Large intestine (tissue), 3 donors: ENCODE results near the gene PCDHB15. TPM values are rescaled to one million over a fixed set of nuclear protein-coding genes. Genes with fewer than 3 reads are reported as not detected.
"Not testable (repeated sequence)": the region's sequence is repeated elsewhere in the genome, so short reads cannot be mapped to it uniquely, and the experiment has no call there.

Experiments
- DNase-seq, 2 donors: peaks; one replicate each; pipeline versions ENCODE4 v3.0.0 to v3.0.0-alpha.2; 2013
- H3K27ac ChIP-seq: one replicate; pipeline ENCODE4 v1.5.1; 2013; ENCODE audit warnings: low read length
- H3K27me3 ChIP-seq: 2 replicates; pipeline ENCODE4 v1.6.1; 2013; ENCODE audit warnings: low read length; ENCODE audit not compliant: control insufficient read depth, insufficient read depth
- H3K36me3 ChIP-seq: 2 replicates; pipeline ENCODE4 v1.6.1; 2013; ENCODE audit warnings: low read length; ENCODE audit not compliant: control insufficient read depth, insufficient read depth
- H3K4me1 ChIP-seq: one replicate; pipeline ENCODE4 v1.6.1; 2013; ENCODE audit warnings: low read length; ENCODE audit not compliant: control insufficient read depth, insufficient read depth
- H3K4me3 ChIP-seq: one replicate; pipeline ENCODE4 v1.5.1; 2013; ENCODE audit warnings: low read length
- H3K9me3 ChIP-seq: one replicate; pipeline ENCODE4 v1.6.1; 2013; ENCODE audit warnings: mild to moderate bottlenecking, low read depth, low read length, moderate library complexity; ENCODE audit not compliant: control insufficient read depth
- WGBS: methylation state at CpG from one replicate; pipeline ENCODE4 v1.1.5; 2013; ENCODE audit warnings: low lambda C conversion rate; ENCODE audit not compliant: insufficient coverage; 5-methylcytosine and 5-hydroxymethylcytosine counted together
- polyA plus RNA-seq: library from polyadenylated mRNA; unstranded; fragments of 120-200 nt; gene quantifications from one replicate; pipeline ENCODE4 v1.2.1, GENCODE V29; 2013

Gene PCDHB15
- polyA plus RNA-seq, 1 donor = 3.0 TPM

- H3K27ac ChIP-seq, H3K36me3 ChIP-seq, H3K4me3 ChIP-seq, H3K27me3 ChIP-seq, DNase-seq, H3K4me1 ChIP-seq: not testable (repeated sequence)
- H3K9me3 ChIP-seq = peaks cover 25% of the 10 kb centered on the region
- no CpG with 5 or more reads among the region's 18 CpGs for WGBS
Observed at GRCh38 chr5:141213656-141214339, 31.4 kb upstream of the PCDHB15 start, which contains the start of gene PCDHB13. Gene PCDHB13 (plus strand): TSS chr5:141213919. CDS start chr5:141214124, 205 bp downstream.

- DNase-seq, H3K27ac ChIP-seq, H3K4me1 ChIP-seq, H3K27me3 ChIP-seq, H3K36me3 ChIP-seq, H3K4me3 ChIP-seq: not testable (repeated sequence)
- WGBS = 50% methylated on average over 1 of the region's 12 CpGs
- peaks cover 25% of the 10 kb centered on the region for H3K9me3 ChIP-seq
Observed at GRCh38 chr5:141214583-141214982, 30.6 kb upstream of the PCDHB15 start.

GRCh38 chr5:141215504-141215903 lies 29.7 kb upstream of the PCDHB15 start:
- no CpG with 5 or more reads among the region's 40 CpGs for WGBS
- not testable (repeated sequence) for H3K27me3 ChIP-seq, DNase-seq, H3K4me3 ChIP-seq, H3K36me3 ChIP-seq, H3K4me1 ChIP-seq, H3K27ac ChIP-seq
- H3K9me3 ChIP-seq = peaks cover 20% of the 10 kb centered on the region

- no CpG with 5 or more reads among the region's 26 CpGs for WGBS
Observed at GRCh38 chr5:141216035-141216434, 29.2 kb upstream of the PCDHB15 start.

GRCh38 chr5:141223112-141223783 lies 21.9 kb upstream of the PCDHB15 start, which contains the start of gene PCDHB14:
Gene PCDHB14 (plus strand): TSS chr5:141223343. CDS start chr5:141223506, 163 bp downstream.
- Histone ChIP-seq H3K9me3 (peaks cover 16% of the 10 kb centered on the region), H3K4me1 (no peaks in the 10 kb centered on the region), H3K36me3 (no peaks in the 10 kb centered on the region), H3K4me3 (no peak within 1 kb of the TSS), H3K27ac (no peak within 1 kb of the TSS), H3K27me3 (peaks cover 2% of the 10 kb centered on the region)
- no peak for DNase-seq
- 17% methylated on average over 3 of the region's 15 CpGs for WGBS

More at GRCh38 chr5:141216035-141216434, 29.2 kb upstream of the PCDHB15 start:
- H3K9me3 ChIP-seq = peaks cover 16% of the 10 kb centered on the region
- not testable (repeated sequence) for H3K27ac ChIP-seq, H3K27me3 ChIP-seq, H3K4me3 ChIP-seq, H3K36me3 ChIP-seq, H3K4me1 ChIP-seq, DNase-seq

- no CpG with 5 or more reads among the region's 40 CpGs for WGBS
- H3K4me3 ChIP-seq, DNase-seq, H3K27ac ChIP-seq, H3K36me3 ChIP-seq, H3K4me1 ChIP-seq, H3K27me3 ChIP-seq: not testable (repeated sequence)
- H3K9me3 ChIP-seq = peaks cover 11% of the 10 kb centered on the region
Observed at GRCh38 chr5:141224844-141225243, 20.4 kb upstream of the PCDHB15 start.

- not testable (repeated sequence) for H3K4me1 ChIP-seq
- H3K9me3 ChIP-seq = peaks cover 11% of the 10 kb centered on the region
- no CpG with 5 or more reads among the region's 30 CpGs for WGBS
Observed at GRCh38 chr5:141225421-141225820, 19.8 kb upstream of the PCDHB15 start.

GRCh38 chr5:141234109-141234667 lies 11.0 kb upstream of the PCDHB15 start:
- no peak for DNase-seq
- Histone ChIP-seq H3K9me3 (peaks cover 19% of the 10 kb centered on the region), H3K4me1 (no peaks in the 10 kb centered on the region), H3K27me3 (peaks cover 11% of the 10 kb centered on the region), H3K27ac (no peak overlapping the region), H3K36me3 (no peaks in the 10 kb centered on the region), H3K4me3 (no peak overlapping the region)
- 7% methylated on average over 5 of the region's 15 CpGs for WGBS

More at GRCh38 chr5:141225421-141225820, 19.8 kb upstream of the PCDHB15 start:
- not testable (repeated sequence) for DNase-seq, H3K27me3 ChIP-seq, H3K27ac ChIP-seq, H3K36me3 ChIP-seq, H3K4me3 ChIP-seq

GRCh38 chr5:141235922-141236321 lies 9.3 kb upstream of the PCDHB15 start:
- H3K4me1 ChIP-seq, H3K4me3 ChIP-seq, DNase-seq, H3K36me3 ChIP-seq, H3K27ac ChIP-seq: not testable (repeated sequence)
- WGBS = no CpG with 5 or more reads among the region's 40 CpGs
- peaks cover 20% of the 10 kb centered on the region for H3K9me3 ChIP-seq
- H3K27me3 ChIP-seq = peaks cover 11% of the 10 kb centered on the region

- Histone ChIP-seq H3K36me3 (no peaks in the 10 kb centered on the region), H3K9me3 (peaks cover 27% of the 10 kb centered on the region), H3K27ac (no peak overlapping the region), H3K4me1 (no peaks in the 10 kb centered on the region), H3K27me3 (peaks cover 11% of the 10 kb centered on the region), H3K4me3 (no peak overlapping the region)
- no peak for DNase-seq
- 56% methylated on average over 2 of the region's 32 CpGs for WGBS
Observed at GRCh38 chr5:141236516-141237313, 8.5 kb upstream of the PCDHB15 start.
